Naive thymus-derived CD8-positive, alpha-beta T cell (primary cell): ENCODE data around the gene CORIN. TPM values are rescaled to one million over a fixed set of nuclear protein-coding genes. Genes with fewer than 3 reads are reported as not detected.
"Not testable (repeated sequence)": the region's sequence is repeated elsewhere in the genome, so short reads cannot be mapped to it uniquely, and the experiment has no call there.

Experiments used
- ATAC-seq, 2 donors: fragments of 150-1000 bp; cut with Tn5 transposase in 1 of 2; sonication (Bioruptor Pico), chemical (Tn5 transposase) in 1 of 2; 1 replicate in 1 of 2; 2 replicates in 1 of 2; pipeline ENCODE4 v1.10.0; 2021; ENCODE audit warnings: mild to moderate bottlenecking in 2 of 2, moderate library complexity in 2 of 2
- POLR2A ChIA-PET: fragments of 350-600 bp; sonication (Branson Sonifier 250); formaldehyde crosslinking; loops from one replicate; lab custom pipeline; 2021; ENCODE audit warnings: antibody characterized with exemption; lab: Charles Lee
- DNase-seq, 10 donors: peaks; one replicate each; pipeline versions ENCODE4 v3.0.0 to v3.0.0-alpha.2; 2020 to 2022
- H3K27ac Mint-ChIP-seq, 10 donors: one replicate each; pipeline ENCODE4 v1.8.0; 2020 to 2022; ENCODE audit warnings: mild to moderate bottlenecking in 10 of 10, mixed read lengths in 10 of 10, moderate library complexity in 4 of 10, inconsistent platforms in 1 of 10
- H3K27me3 Mint-ChIP-seq, 5 donors: one replicate each; pipeline ENCODE4 v1.8.0; 2021 to 2022; ENCODE audit warnings: mixed read lengths in 5 of 5
- H3K36me3 Mint-ChIP-seq, 3 donors: one replicate each; pipeline ENCODE4 v1.8.0; 2020 to 2022; ENCODE audit warnings: mixed read lengths in 3 of 3, mild to moderate bottlenecking in 2 of 3, inconsistent platforms in 1 of 3
- H3K4me1 Mint-ChIP-seq, 4 donors: one replicate each; pipeline ENCODE4 v1.8.0; 2021 to 2022; ENCODE audit warnings: mixed read lengths in 4 of 4
- H3K4me3 Mint-ChIP-seq, 10 donors: one replicate each; pipeline ENCODE4 v1.8.0; 2020 to 2022; ENCODE audit warnings: mild to moderate bottlenecking in 10 of 10, mixed read lengths in 10 of 10, moderate library complexity in 6 of 10, inconsistent platforms in 1 of 10
- H3K9me3 Mint-ChIP-seq, 9 donors: one replicate each; pipeline ENCODE4 v1.8.0; 2020 to 2022; ENCODE audit warnings: mixed read lengths in 9 of 9, mild to moderate bottlenecking in 3 of 9, inconsistent platforms in 1 of 9, moderate library complexity in 1 of 9
- microRNA-seq: library from miRNA; unstranded; fragments of <30 nt; microRNA quantifications from one replicate; pipeline ENCODE4 v1.2.0, GENCODE V29; 2022; ENCODE audit warnings: borderline microRNAs expressed
- polyA plus RNA-seq, 3 donors: library from polyadenylated mRNA; unstranded; fragments of 300-500 nt; fragmentation: Illumina TruSeq; gene quantifications; one replicate each; pipeline ENCODE4 v1.2.3, GENCODE V29; 2021
- total RNA-seq, 8 experiments: library from RNA in 2 of 8; stranded (reverse) in 2 of 8; gene quantifications; one replicate each; pipeline ENCODE4 v1.2.3 and lab custom pipeline; 2021 to 2026

The CORIN gene
- total and polyA plus RNA-seq, 5 experiments from 2014 or later: 0.05 to 0.49 (median 0.31) TPM; not detected in 2

GRCh38 chr4:47553329-47554125 lies 284.3 kb downstream of the CORIN start:
- no peak overlapping the region for H3K27ac Mint-ChIP-seq
- H3K9me3 Mint-ChIP-seq: peaks cover 0 to 10% (median 0%) of the 10 kb centered on the region in 9 donors
- no peaks in the 10 kb centered on the region for H3K27me3 Mint-ChIP-seq
- DNase-seq (no peak), ATAC-seq (no peak)
- POLR2A ChIA-PET: no interaction called here
- no peaks in the 10 kb centered on the region for H3K4me1 Mint-ChIP-seq
- H3K36me3 Mint-ChIP-seq: peaks cover 0 to 3% (median 1%) of the 10 kb centered on the region in 3 donors
- no peak overlapping the region for H3K4me3 Mint-ChIP-seq

- no peaks in the 10 kb centered on the region for H3K27me3 Mint-ChIP-seq
- DNase-seq (no peak), ATAC-seq (no peak)
- H3K4me3 Mint-ChIP-seq: no peak overlapping the region
- POLR2A ChIA-PET: no interaction called here
- H3K4me1 Mint-ChIP-seq: no peaks in the 10 kb centered on the region
- peaks cover 11 to 15% (median 12%) of the 10 kb centered on the region in 3 donors for H3K36me3 Mint-ChIP-seq
- peaks cover 0 to 10% (median 0%) of the 10 kb centered on the region in 9 donors for H3K9me3 Mint-ChIP-seq
- H3K27ac Mint-ChIP-seq: peak overlapping the region in 1 of 10 donors; percentile 53
Observed at GRCh38 chr4:47551682-47552081, 286.2 kb downstream of the CORIN start.

GRCh38 chr4:47550899-47551548 lies 286.8 kb downstream of the CORIN start:
- POLR2A ChIA-PET: no interaction called here
- H3K4me3 Mint-ChIP-seq: no peak overlapping the region
- H3K27me3 Mint-ChIP-seq: no peaks in the 10 kb centered on the region
- DNase-seq (no peak), ATAC-seq (no peak)
- peaks cover 0 to 10% (median 0%) of the 10 kb centered on the region in 9 donors for H3K9me3 Mint-ChIP-seq
- H3K27ac Mint-ChIP-seq: no peak overlapping the region
- H3K4me1 Mint-ChIP-seq: no peaks in the 10 kb centered on the region
- peaks cover 12 to 19% (median 16%) of the 10 kb centered on the region in 3 donors for H3K36me3 Mint-ChIP-seq

- POLR2A ChIA-PET: not testable (repeated sequence)
Observed at GRCh38 chr4:47550357-47550756, 287.5 kb downstream of the CORIN start.

More at GRCh38 chr4:47550357-47550756, 287.5 kb downstream of the CORIN start:
- not testable (repeated sequence) for H3K9me3 Mint-ChIP-seq, H3K27me3 Mint-ChIP-seq, ATAC-seq, H3K4me3 Mint-ChIP-seq, DNase-seq, H3K27ac Mint-ChIP-seq, H3K4me1 Mint-ChIP-seq
- peaks cover 12 to 23% (median 21%) of the 10 kb centered on the region in 3 donors for H3K36me3 Mint-ChIP-seq

Small RNA genes lying within 50 kb of the gene (microRNA-seq; reads per million reads assigned to microRNA genes)
- gene MIR8053: not detected

Other genes starting within 250 kb of the CORIN start
- 10 to 100 TPM; 15.2 to 17.9 TPM for gene NFXL1, start 76.5 kb upstream of the CORIN start, total RNA-seq
- gene NFXL1, start 76.5 kb upstream of the CORIN start, polyA plus RNA-seq: 10 to 100 TPM in 1 of 3 donors, 1 to 10 TPM in 2; 7.1 to 12.1 (median 8.0) TPM
- not detected for gene CNGA1, start 178.6 kb upstream of the CORIN start, total RNA-seq
- not detected for gene CNGA1, start 178.6 kb upstream of the CORIN start, polyA plus RNA-seq
- 1 to 10 TPM; 2.2 to 2.5 TPM for gene NIPAL1, start 178.7 kb upstream of the CORIN start, total RNA-seq
- gene NIPAL1, start 178.7 kb upstream of the CORIN start, polyA plus RNA-seq: 1 to 10 TPM in 1 of 3 donors, under 1 TPM in 1, not detected in 1; 0.13 to 1.2 TPM